ENCODE results near the gene LHX8.

The LHX8 gene

DNA sequence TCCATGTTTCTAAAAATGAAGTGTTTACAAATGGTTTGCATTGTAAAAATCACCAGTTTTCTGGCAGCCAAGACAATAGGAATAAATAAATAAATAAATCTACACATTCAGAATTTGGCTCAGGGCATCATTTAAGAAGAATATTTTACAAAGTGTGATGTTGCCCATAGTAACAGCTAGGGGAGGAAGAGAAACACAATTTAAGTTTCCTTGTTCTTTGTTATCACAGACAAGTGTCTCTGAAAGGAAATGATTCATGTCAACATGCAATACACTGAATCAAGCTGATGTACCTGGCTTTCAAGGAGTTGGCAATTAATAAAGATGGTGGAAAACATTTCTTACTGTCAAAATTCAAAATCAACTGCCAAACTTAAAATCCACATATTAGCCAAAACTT is 74.7 kb downstream of the LHX8 start:
- DNase-seq, result no peak
